HG03108 (cell line): ENCODE measurements around the gene ING1.
"Not testable (repeated sequence)": the region's sequence is repeated elsewhere in the genome, so short reads cannot be mapped to it uniquely, and the experiment has no call there.

Experiments
- ATAC-seq: cut with Tn5 transposase; IDR thresholded peaks from one replicate; pipeline ENCODE4 v1.9.1; 2021; ENCODE audit warnings: moderate library complexity; ENCODE audit not compliant: unreplicated experiment

ING1 gene

DNA sequence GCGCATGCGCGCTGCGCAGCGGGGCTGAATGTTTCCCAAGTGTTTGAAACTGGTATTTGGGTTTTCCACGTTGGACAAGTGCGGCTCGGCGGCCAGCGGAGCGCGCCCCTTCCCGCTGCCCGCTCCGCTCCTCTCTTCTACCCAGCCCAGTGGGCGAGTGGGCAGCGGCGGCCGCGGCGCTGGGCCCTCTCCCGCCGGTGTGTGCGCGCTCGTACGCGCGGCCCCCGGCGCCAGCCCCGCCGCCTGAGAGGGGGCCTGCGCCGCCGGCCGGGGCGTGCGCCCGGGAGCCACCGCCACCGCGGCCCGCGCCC is at the start of gene ING1:
Gene ING1, plus strand, starts transcription at position 59 of the 311 bp plus-strand sequence. CDS start 450 bp downstream, outside the sequence.
- no peak for ATAC-seq

- no peak for ATAC-seq
Measured at GRCh38 chr13:110664041-110664440, 49.5 kb upstream of the ING1 start.

DNA sequence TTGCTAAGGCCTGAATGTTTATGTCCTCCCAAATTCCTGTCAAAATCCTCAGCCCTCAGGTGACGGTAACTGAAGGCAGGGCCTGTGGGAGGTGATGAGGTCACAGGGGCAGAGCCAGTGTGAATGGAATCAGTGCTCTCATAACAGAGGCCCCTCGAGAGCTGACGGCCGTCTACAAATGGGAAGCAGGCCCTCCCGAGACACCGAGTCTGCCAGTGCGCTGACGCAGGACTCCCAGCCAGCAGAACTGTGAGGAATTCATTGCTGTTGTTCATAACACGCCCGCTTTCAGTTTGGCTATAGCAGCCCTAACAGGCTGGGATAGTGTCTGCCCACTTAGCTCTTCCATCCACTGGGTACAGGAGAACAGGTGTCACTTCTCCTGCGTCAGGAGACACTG is 48.8 kb upstream of the ING1 start:
- no peak for ATAC-seq

DNA sequence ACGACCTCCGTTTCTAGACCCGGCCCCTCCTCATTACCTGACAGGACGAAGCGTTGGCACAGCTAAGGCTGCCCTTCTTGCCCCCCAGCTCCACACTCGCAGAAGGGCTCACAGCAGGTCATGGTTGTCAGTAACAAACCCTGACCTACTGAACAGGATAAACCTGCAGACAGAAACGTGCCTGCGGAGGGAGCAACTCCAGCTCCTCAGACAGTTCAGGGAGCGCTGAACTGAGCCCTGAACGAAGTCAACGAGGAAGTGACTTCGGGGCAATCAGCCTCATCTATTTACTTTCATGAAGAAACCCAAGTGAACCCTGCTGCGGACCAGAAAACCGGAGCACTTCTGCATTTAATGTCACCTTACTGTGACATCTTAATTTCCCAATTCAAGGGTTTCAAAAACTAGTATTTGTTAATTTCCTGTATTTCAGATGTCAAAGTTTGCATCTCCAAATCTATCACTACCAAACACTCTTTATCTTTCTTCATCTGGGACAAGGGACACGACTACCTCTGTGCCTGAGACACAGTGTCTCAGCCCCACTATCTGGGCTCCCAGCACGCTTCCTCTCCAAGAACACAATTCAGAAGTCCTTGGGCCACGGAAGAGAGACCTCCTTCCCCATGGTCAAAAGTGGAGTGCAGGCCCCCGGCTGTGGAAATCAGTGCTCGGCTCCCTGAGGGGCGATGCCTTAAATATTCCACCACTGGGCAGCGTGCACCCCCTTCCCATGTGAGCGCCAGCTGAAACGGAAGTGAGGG is 47.8 kb upstream of the ING1 start:
- ATAC-seq, result no peak

GRCh38 chr13:110666255-110666533 is 47.3 kb upstream of the ING1 start:
- ATAC-seq, result no peak

- no peak for ATAC-seq
Measured at GRCh38 chr13:110669036-110669435, 44.5 kb upstream of the ING1 start.

- not testable (repeated sequence) for ATAC-seq
Measured at GRCh38 chr13:110669814-110670213, 43.7 kb upstream of the ING1 start.

- ATAC-seq, result peak; percentile 67
Measured at GRCh38 chr13:110676595-110677587, 36.6 kb upstream of the ING1 start.

- no peak for ATAC-seq
Measured at GRCh38 chr13:110677731-110678545, 35.6 kb upstream of the ING1 start.

DNA sequence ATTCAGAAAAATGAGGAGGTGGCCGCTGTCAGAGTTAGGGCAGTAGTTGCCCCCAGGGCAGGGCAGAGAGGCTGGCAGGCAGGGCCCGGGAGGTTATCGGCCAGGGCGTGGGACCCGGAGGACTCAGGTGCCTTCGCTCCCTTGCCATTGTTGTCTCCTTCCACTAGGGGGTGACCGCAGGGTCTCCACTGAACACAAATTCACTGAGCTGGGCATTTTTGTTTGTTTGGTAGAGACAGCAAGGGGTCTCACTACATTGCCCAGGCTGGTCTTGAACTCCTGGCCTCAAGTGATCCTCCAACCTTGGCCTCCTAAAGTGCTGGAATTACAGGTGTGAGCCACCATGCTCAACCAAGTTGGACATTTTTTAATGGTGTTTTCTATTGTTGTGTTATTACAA is 32.6 kb upstream of the ING1 start:
- no peak for ATAC-seq

- no peak for ATAC-seq
Measured at GRCh38 chr13:110681868-110682550, 31.5 kb upstream of the ING1 start.

DNA sequence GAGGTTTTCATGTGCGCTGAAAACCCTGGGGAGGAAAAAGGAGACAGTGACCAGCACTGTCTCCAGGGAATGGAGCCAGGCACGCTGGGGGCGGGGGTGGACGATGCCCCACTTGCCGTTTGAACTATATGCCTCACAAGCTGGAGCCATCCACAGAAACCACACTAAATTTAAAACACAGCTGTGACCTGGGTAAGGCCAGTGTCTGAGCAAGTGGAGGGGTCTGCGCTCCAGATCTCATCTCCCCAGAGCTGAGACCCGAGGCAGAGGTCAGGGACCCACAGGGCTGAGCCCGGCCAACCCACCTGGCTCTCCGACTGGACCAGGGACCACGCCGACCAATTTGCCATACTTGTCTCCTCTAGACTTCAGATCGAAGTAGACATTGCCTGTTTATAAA is 30.8 kb upstream of the ING1 start:
- no peak for ATAC-seq

DNA sequence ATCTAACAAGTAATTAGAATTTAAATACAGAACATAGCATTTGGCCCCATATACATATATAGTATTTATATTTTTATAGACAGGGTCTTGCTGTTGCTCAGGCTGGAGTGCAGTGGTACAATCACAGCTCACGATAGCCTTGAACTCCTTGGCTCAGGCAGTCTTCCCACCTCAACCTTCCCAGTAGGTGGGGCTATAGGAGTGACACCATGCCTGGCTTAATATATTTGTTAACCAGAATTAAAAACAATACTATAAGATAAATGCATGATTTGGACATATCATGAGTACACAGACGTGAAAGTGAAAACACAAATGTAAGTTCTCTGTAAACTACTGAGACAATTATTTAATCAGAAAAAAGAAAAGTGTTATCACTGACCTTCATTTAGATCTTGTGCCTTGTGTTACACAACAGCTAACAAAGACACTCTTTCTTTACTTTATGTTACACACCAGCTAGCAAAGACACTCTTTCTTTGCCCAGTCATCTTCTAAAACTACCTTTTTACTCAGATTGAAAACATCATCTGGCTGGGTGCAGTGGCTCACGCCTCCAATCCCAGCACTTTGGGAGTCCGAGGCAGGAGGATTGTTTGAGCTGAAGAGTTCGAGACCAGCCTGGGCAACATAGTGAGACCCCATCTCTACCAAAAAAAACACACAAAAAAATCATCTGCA is 30.2 kb upstream of the ING1 start:
- no peak for ATAC-seq

DNA sequence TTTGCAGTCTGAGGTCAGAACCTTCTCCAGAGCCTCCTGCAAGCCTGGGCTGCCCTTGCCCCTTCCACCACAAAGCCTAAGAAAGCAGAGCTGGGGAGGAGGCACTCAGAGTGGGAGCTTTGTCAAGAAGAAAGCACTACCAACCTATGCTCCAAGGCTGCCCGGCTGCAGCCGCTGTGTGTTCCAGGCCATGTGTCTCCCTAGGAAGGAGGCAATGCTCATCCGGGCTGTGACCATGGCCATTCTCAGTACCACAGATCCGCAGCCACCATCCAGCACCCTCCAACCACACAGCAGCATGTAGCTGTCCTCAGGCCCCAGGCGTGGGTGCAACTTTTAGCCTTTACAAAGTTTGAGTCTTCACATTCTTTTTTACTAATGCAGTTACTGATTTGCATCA is 29.6 kb upstream of the ING1 start:
- no peak for ATAC-seq

DNA sequence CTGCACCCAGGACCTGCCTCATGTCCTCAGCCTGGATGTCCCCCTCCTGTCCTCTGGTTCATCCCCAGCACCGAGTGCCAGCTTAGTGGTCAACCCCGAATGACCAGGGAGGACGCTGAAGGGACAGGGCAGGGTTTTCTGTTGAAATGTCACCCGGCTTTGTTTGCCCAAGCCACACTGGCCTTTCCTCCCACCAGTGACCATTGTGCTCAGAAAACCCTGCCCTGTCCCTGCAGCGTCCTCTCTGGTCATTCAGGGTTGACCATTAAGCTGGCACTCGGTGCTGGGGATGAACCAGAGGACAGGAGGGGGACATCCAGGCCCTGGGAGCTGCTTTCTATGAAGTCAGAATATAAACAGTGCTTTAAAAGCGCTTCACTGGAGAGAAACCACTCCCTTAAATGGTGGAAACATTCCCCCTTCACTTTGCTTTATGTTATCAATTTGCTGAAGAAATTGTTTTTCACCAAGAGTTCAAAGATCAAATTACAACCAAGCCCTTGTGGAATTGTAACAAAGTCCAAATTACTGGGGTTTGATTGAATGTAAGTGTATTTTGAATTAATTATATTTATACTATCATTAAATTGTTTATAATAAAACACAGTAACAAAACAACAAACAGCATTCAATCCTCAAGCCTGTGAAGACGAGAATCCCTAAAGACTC is 29.0 kb upstream of the ING1 start:
- ATAC-seq, result no peak

GRCh38 chr13:110685305-110686020 is 28.0 kb upstream of the ING1 start:
- no peak for ATAC-seq

- no peak for ATAC-seq
Measured at GRCh38 chr13:110687736-110688135, 25.8 kb upstream of the ING1 start.

DNA sequence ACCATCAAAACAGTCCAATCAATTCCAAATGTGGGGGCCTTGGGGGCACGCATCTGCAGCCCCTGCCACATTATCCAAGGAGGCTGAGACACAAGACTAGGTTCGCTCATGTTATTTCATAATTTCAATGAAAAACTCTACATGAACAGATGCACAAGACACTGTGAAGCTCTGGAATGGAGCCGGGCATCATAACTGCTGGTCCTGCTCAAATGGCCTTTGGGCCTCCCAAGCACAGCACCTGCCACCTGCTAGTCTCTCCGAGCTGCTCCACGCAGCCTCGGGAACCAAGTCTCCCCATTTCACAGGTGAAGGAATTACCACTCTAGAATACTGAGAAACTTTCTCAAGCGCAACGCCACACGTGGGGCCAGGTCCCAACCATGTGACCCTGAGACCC is 24.5 kb upstream of the ING1 start:
- ATAC-seq, result no peak

DNA sequence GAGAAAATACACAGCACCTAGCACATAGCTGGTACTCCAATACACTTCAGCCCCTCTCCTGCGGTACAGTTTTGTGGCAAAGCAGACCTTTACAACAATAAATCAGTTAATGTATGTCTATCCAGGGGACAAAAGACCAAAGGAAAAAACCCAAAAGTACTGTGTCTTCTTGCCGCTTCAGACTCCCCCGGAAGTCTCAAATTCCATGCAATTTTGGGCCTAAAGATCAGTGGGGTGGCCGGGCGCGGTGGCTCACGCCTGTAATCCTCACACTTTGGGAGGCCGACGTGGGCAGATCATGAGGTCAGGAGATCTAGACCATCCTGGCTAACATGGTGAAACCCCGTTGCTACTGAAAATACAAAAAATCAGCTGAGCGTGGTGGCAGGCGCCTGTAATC is 23.8 kb upstream of the ING1 start:
- no peak for ATAC-seq
